CD14-positive monocyte (primary cell): Measurements from ENCODE around the gene TMEM126B. TPM values are rescaled to one million over a fixed set of nuclear protein-coding genes. Genes with fewer than 3 reads are reported as not detected.
A peak's percentile ranks its signal among the peaks of the same experiment; 100 is the strongest.

Experiments
- DNase-seq, 3 donors: peaks; one replicate each; pipeline ENCODE4 v3.0.0-alpha.2; 2011 to 2022
- H2AFZ ChIP-seq: 2 replicates; pipeline ENCODE4 v1.6.0; 2012; ENCODE audit warnings: mild to moderate bottlenecking, low read depth, low read length, inconsistent platforms; ENCODE audit not compliant: insufficient read depth, poor library complexity, severe bottlenecking
- H3K27ac ChIP-seq, 2 donors: 1 replicate in 1 of 2; 2 replicates in 1 of 2; pipeline ENCODE4 v1.5.1; 2012 to 2013; ENCODE audit warnings: low read length in 2 of 2, control low read depth in 1 of 2, inconsistent platforms in 1 of 2, low read depth in 1 of 2, mild to moderate bottlenecking in 1 of 2
- H3K27me3 ChIP-seq, 2 donors: one replicate each; pipeline versions ENCODE4 v1.6.0 to v1.6.1; 2011 to 2013; ENCODE audit warnings: low read length in 2 of 2; ENCODE audit not compliant: control insufficient read depth in 2 of 2, insufficient read depth in 2 of 2
- H3K36me3 ChIP-seq, 2 donors: replicated peaks in 1 of 2; 1 replicate in 1 of 2; 2 replicates in 1 of 2; pipeline versions ENCODE4 v1.5.1 to v1.6.1; 2012 to 2013; ENCODE audit warnings: low read length in 2 of 2, control low read depth in 1 of 2, inconsistent platforms in 1 of 2, mild to moderate bottlenecking in 1 of 2; ENCODE audit not compliant: insufficient read depth in 2 of 2, control insufficient read depth in 1 of 2
- H3K4me1 ChIP-seq, 2 donors: 1 replicate in 1 of 2; 2 replicates in 1 of 2; pipeline versions ENCODE4 v1.5.1 to v1.6.1; 2012 to 2013; ENCODE audit warnings: low read length in 2 of 2, control low read depth in 1 of 2, inconsistent platforms in 1 of 2, mild to moderate bottlenecking in 1 of 2, moderate library complexity in 1 of 2; ENCODE audit not compliant: insufficient read depth in 2 of 2, control insufficient read depth in 1 of 2
- H3K4me2 ChIP-seq: replicated peaks from 2 replicates; pipeline ENCODE3; 2012; ENCODE audit warnings: low read length, moderate library complexity, mild to moderate bottlenecking; ENCODE audit not compliant: poor library complexity, severe bottlenecking; ENCODE audit errors: extremely low read depth
- H3K4me3 ChIP-seq, 3 experiments: fragments of 200-600 bp in 1 of 3; sonication (generic) in 1 of 3; replicated peaks in 1 of 3; 1 replicate in 2 of 3; 2 replicates in 1 of 3; pipeline ENCODE4 v1.5.1; 2011 to 2013; ENCODE audit warnings: low read length in 3 of 3, mild to moderate bottlenecking in 3 of 3, control low read depth in 2 of 3, low read depth in 2 of 3, inconsistent platforms in 1 of 3, moderate library complexity in 1 of 3
- H3K79me2 ChIP-seq: 2 replicates; pipeline ENCODE4 v1.6.0; 2012; ENCODE audit warnings: mild to moderate bottlenecking, control low read depth, inconsistent platforms, low read length, moderate library complexity; ENCODE audit not compliant: insufficient read depth
- H3K9ac ChIP-seq: 2 replicates; pipeline ENCODE4 v1.6.0; 2017; ENCODE audit warnings: low read length, mild to moderate bottlenecking; ENCODE audit not compliant: insufficient read depth, poor library complexity, severe bottlenecking
- H3K9me3 ChIP-seq, 2 donors: replicated peaks in 1 of 2; 1 replicate in 1 of 2; 2 replicates in 1 of 2; pipeline versions ENCODE4 v1.5.1 to v1.6.1; 2012 to 2013; ENCODE audit warnings: low read length in 2 of 2, control low read depth in 1 of 2; ENCODE audit not compliant: control insufficient read depth in 1 of 2, insufficient read depth in 1 of 2
- H4K20me1 ChIP-seq: 2 replicates; pipeline ENCODE4 v1.6.0; 2012; ENCODE audit warnings: mild to moderate bottlenecking, low read length, control low read depth, moderate library complexity; ENCODE audit not compliant: insufficient read depth
- H3K27ac Mint-ChIP-seq, 7 donors: one replicate each; pipeline ENCODE4 v1.8.0; 2020; ENCODE audit warnings: mild to moderate bottlenecking in 7 of 7, mixed read lengths in 7 of 7, moderate library complexity in 6 of 7, inconsistent platforms in 2 of 7
- H3K27me3 Mint-ChIP-seq, 3 donors: one replicate each; pipeline ENCODE4 v1.8.0; 2021 to 2022; ENCODE audit warnings: low read depth in 3 of 3, mild to moderate bottlenecking in 3 of 3, mixed read lengths in 3 of 3, moderate library complexity in 3 of 3, inconsistent platforms in 1 of 3
- H3K36me3 Mint-ChIP-seq, 2 donors: one replicate each; pipeline ENCODE4 v1.8.0; 2020; ENCODE audit warnings: mixed read lengths in 2 of 2, inconsistent platforms in 1 of 2, mild to moderate bottlenecking in 1 of 2
- H3K4me1 Mint-ChIP-seq: one replicate; pipeline ENCODE4 v1.8.0; 2020; ENCODE audit warnings: mild to moderate bottlenecking, mixed read lengths
- H3K4me3 Mint-ChIP-seq, 2 donors: one replicate each; pipeline ENCODE4 v1.8.0; 2020; ENCODE audit warnings: mild to moderate bottlenecking in 2 of 2, mixed read lengths in 2 of 2, moderate library complexity in 1 of 2
- H3K9me3 Mint-ChIP-seq, 7 donors: one replicate each; pipeline ENCODE4 v1.8.0; 2020 to 2022; ENCODE audit warnings: mixed read lengths in 7 of 7, mild to moderate bottlenecking in 6 of 7, moderate library complexity in 6 of 7, inconsistent platforms in 2 of 7
- WGBS: methylation state at CpG from one replicate; pipeline ENCODE4 v1.1.5; 2013; ENCODE audit warnings: missing lambda C conversion rate; ENCODE audit not compliant: insufficient coverage; 5-methylcytosine and 5-hydroxymethylcytosine counted together
- intact Hi-C, 2 donors: fragments of 100-400 bp; cut with micrococcal nuclease; formaldehyde crosslinking; loops; one replicate each; pipeline versions ENCODE4 v1.15.0 to v1.15.1; 2023
- polyA plus RNA-seq, 3 donors: library from polyadenylated mRNA; depleted of rRNA in 1 of 3; unstranded in 2 of 3; stranded (reverse) in 1 of 3; fragments of 300-500 nt in 2 of 3; fragments of >200 nt in 1 of 3; fragmentation: Illumina TruSeq in 2 of 3; gene quantifications; 1 replicate in 2 of 3; 2 replicates in 1 of 3; pipeline ENCODE4 v1.2.3, GENCODE V29; 2012 to 2021
- TF ChIP-seq, protein P1 (sequence below): fragments of 200-600 bp; IDR thresholded peaks from one replicate; pipeline ENCODE4 v1.8.0; 2022; ENCODE audit warnings: antibody characterized with exemption, mild to moderate bottlenecking

Gene TMEM126B
- polyA plus RNA-seq, 3 donors, result 24.7 to 44.3 (median 41.1) TPM

DNA sequence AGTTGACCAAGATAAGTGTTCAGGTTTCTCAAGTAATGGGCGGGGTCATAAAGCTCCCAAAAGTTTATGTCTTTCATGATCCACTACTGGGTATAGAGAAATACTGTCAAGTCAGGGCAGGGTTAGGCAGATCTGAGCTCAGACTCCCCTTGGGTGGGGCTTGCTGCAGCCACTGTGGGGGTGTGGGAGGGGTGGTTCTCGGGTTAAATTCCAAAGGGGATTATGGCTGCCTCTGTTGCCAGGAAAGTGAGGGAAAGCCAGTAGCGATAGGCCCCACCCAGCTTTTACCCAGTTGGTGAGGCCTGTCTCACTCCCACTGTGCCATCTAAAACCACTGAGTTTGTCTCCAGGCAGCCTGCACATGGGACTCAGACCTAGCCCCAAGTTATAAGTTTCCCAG is 39.0 kb upstream of the TMEM126B start:
- Histone ChIP-seq H3K4me2 (no peak overlapping the region), H3K27ac (no peak overlapping the region), H2AFZ (no peak overlapping the region), H3K4me3 (no peak overlapping the region), H3K9ac (no peak overlapping the region), H3K4me1 (no peaks in the 10 kb centered on the region), H3K36me3 (no peaks in the 10 kb centered on the region), H4K20me1 (no peaks in the 10 kb centered on the region), H3K79me2 (no peaks in the 10 kb centered on the region), H3K9me3 (no peaks in the 10 kb centered on the region), H3K27me3 (no peaks in the 10 kb centered on the region)
- H3K27ac Mint-ChIP-seq, result no peak overlapping the region
- H3K4me1 Mint-ChIP-seq, result no peaks in the 10 kb centered on the region
- no peaks in the 10 kb centered on the region for H3K36me3 Mint-ChIP-seq
- H3K27me3 Mint-ChIP-seq, result peaks cover 2 to 10% (median 3%) of the 10 kb centered on the region in 3 donors
- TF ChIP-seq, protein P1, sequence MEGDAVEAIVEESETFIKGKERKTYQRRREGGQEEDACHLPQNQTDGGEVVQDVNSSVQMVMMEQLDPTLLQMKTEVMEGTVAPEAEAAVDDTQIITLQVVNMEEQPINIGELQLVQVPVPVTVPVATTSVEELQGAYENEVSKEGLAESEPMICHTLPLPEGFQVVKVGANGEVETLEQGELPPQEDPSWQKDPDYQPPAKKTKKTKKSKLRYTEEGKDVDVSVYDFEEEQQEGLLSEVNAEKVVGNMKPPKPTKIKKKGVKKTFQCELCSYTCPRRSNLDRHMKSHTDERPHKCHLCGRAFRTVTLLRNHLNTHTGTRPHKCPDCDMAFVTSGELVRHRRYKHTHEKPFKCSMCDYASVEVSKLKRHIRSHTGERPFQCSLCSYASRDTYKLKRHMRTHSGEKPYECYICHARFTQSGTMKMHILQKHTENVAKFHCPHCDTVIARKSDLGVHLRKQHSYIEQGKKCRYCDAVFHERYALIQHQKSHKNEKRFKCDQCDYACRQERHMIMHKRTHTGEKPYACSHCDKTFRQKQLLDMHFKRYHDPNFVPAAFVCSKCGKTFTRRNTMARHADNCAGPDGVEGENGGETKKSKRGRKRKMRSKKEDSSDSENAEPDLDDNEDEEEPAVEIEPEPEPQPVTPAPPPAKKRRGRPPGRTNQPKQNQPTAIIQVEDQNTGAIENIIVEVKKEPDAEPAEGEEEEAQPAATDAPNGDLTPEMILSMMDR, result no peak
- no peak overlapping the region for H3K4me3 Mint-ChIP-seq
- peaks cover 0 to 12% (median 3%) of the 10 kb centered on the region in 7 donors for H3K9me3 Mint-ChIP-seq
- 92% methylated on average over 2 of the region's 3 CpGs for WGBS
- no peak for DNase-seq
- intact Hi-C loops, result no loop called here

DNA sequence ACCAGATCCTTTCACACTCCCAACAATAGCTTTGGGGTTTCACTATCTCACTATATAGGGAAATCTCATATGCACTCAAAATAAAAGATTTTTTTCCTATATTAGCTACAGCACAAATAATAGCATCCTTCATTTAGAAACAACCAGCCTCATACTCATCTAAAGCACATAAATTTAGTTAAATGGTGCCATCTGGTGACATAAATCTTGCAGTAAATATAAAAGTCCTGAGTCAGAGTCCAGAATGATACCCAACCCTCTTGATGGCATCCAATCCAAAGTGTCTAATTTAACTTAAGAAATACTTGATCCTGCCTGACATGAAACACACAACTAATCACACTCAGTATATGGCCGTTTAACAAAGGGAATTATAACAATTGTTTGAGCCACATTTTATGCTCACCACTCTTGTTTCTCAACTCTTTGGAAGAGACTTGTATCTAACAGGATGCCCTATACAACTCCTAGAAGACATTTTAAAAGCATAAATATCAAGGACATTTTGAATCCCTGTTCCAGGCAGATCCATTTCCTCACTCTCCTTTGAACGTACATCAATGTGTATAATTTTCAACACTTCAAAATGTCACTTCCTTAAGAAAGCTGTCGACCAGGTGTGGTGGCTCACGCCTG is 37.4 kb upstream of the TMEM126B start:
- H3K4me3 Mint-ChIP-seq, result no peak overlapping the region
- Histone ChIP-seq H3K4me2 (no peak overlapping the region), H2AFZ (no peak overlapping the region), H3K79me2 (no peaks in the 10 kb centered on the region), H3K27me3 (no peaks in the 10 kb centered on the region), H3K4me3 (no peak overlapping the region), H3K36me3 (no peaks in the 10 kb centered on the region), H3K9ac (no peak overlapping the region), H3K4me1 (no peaks in the 10 kb centered on the region), H3K27ac (no peak overlapping the region), H3K9me3 (no peaks in the 10 kb centered on the region), H4K20me1 (no peaks in the 10 kb centered on the region)
- peaks cover 2 to 9% (median 3%) of the 10 kb centered on the region in 3 donors for H3K27me3 Mint-ChIP-seq
- no peak for DNase-seq
- WGBS, result 78% methylated on average over 2 of the region's 4 CpGs
- peak overlapping the region in 1 of 7 donors; percentile 28 for H3K27ac Mint-ChIP-seq
- peaks cover 0 to 12% (median 2%) of the 10 kb centered on the region in 7 donors for H3K9me3 Mint-ChIP-seq
- no peaks in the 10 kb centered on the region for H3K4me1 Mint-ChIP-seq
- intact Hi-C loops, result no loop called here
- H3K36me3 Mint-ChIP-seq, result no peaks in the 10 kb centered on the region
- TF ChIP-seq, protein P1, result no peak
